ENCODE results near the gene IKZF1.

The IKZF1 gene

DNA sequence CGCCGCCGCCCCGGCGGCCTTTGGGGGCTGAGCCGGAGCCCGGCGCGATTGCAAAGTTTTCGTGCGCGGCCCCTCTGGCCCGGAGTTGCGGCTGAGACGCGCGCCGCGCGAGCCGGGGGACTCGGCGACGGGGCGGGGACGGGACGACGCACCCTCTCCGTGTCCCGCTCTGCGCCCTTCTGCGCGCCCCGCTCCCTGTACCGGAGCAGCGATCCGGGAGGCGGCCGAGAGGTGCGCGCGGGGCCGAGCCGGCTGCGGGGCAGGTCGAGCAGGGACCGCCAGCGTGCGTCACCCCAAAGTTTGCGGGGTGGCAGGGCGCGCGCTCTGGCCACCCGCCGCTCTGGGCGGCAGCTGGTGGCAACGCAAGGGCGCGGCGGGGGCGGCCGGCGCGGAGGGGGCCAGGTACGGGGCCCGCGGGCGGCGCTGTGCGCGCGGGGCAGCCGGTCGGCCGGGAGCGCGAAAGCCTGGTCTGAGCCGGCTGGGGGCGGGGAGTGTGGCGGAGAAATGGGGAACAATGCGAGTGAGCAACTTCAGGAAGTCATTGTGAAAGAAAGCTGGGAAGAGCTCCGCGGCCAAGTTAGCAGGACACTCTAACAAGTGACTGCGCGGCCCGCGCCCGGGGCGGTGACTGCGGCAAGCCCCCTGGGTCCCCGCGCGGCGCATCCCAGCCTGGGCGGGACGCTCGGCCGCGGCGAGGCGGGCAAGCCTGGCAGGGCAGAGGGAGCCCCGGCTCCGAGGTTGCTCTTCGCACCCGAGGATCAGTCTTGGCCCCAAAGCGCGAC is at the start of gene IKZF1:
Gene IKZF1, plus strand, starts transcription at position 588 of the 782 bp plus-strand sequence. CDS start 14,346 bp downstream, outside the sequence.
- DNase-seq = peak; percentile 76

DNA sequence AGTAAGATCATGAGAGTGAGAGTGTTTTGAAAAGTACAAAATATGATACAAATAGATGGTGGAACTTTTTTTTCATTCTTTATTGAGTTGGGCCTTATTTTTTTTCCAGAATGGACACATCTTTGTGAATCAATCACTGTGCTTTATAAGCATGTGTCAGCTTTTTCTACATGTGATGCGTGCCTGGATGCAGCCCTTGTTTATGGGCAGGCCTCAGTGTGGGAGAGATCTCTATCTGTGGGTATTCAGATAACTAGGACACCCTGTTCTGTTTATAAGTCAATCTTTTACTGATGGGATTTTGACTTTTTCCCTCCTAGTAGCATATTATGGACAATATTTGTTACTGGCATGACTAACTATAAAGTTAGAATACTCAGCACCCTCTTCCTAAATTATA is 42.9 kb upstream of the IKZF1 start:
- DNase-seq = no peak

DNA sequence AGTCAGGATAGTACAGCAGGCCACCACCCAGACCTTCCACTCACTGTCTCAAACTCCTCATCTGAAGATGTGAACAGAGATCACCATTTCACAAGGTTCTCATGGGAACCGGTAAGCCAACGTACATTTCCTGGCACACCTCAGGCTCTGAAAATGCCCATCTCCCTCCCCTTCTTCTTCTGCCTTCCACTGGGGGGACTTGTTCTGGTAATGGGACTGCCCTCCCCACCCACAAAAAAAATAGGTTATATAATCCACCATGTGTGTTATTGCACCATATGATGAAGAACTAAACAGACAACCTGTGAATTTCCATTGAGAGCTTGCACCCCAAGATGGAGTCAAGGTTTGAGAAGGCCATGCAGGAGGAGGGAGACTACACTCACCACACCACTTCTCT is 42.1 kb upstream of the IKZF1 start:
- DNase-seq = no peak

DNA sequence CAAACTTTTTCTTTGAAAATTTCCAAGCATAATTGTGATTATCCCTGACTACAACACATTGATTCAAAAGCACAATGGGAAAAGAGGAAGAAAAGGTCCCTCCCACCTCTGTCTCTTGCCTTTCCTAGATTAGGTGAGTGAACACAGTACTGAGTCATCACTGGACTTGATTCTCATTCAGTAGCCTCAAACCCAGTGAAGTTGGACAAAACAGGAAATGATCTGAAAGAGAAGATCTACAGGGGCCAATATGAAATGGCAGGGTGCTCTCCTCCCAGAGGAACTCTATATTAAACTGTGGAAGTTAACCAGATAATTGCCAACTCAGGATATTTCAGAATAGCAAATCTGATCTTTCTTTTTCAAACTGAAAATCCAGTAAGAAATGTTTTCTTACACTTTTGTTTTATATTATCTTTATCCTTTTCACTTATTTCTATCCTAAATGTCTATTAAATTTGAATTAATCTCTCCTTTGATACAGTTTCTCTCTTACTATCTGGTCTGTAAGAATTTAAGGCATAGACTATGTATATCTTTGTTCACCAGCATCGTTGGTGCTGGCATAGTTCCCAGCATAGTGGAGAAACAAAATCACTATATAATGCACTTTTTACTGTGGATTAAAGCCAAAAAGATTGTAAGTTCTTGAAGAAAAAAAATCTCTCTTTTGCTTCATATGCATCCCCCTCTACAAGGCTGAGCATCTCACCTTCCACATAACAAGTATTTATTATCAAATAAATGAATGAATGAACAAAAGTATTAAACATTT is 41.4 kb upstream of the IKZF1 start:
- peak; percentile 77 for DNase-seq

DNA sequence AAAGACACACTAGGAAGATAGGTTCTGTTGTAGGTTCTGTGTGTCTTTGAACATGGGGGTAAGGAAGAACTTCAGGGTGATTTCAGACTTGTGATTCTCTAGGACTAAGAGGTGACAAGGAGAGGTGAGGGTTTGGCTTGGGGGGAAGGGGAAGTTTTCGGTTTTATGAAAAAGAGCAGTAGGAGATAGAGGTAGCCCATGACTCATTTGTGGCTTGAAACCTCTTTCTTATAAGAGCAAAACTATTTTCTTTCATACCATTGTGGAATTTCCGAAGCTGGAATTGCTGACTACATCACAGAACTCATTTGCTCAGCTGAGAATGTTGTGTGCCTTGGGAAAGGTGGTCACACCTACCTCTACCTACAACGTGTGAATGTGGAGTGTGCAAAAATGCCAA is 39.6 kb upstream of the IKZF1 start:
- DNase-seq = no peak

DNA sequence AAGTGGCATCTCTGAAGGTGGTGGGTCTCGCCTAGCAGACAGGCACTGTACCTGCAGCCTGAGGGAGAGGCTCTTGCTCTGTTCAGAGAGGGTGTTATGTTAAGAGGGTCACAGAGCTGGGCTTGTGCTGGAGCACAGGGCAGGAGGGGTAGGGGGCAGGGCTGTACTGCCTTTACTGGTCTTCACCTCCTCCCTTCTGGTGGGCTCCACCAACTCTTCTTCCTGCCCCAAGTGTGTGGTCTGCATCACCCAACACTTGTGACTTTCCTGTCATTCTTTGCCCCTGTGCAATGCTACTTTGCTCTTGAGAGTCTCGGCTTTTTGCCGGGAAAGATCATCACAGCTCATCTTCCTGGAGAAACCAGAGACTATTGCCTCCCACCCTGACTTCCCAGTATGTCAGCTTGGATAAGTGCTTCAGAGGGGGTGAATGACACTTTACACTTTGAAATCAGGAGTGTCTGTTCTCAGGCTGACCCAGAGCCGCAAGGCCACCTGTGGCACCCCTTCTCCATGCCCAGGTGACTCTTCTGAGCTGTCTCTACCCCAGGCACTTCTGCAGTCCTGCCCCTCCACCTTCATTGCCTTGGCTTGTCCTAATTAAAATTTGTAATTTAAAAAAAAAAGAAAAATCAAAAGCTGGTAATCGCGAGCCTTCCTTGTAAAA is 38.4 kb upstream of the IKZF1 start:
- DNase-seq = no peak

DNA sequence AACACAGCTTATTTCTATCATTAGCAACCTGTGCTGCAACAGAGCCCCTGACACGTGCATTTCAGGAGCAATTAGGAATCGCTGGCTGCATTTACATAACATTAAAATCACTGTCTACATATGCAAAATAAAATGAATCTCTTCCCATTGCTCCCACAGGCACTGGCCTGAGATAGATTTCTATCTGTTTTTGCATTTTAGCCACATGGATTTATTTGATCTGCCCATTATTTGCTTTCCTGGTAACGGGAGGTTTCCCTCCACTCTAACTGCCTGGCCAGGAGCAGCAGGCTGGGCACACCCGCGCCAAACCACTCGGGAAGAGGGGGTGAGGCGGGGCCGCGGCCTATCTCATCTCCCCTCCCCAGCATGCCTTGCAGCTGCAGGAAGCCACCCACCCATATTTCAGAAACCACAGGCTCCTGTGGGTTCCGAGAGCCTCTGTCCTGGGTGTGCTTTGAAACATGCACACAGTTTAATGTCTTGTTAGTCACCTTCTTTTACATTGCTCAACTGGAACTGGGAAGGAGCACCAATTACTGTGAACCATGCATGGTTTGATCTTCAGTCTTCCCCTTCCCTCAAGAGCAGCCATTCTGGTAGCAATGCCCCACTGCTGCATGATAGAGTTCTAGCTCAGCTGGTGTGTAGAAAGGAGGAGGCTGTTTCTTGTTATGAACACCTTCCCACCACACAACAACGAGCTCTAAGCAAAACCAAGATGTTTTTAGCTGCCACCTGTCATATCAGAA is 37.7 kb upstream of the IKZF1 start:
- DNase-seq = peak; percentile 75

DNA sequence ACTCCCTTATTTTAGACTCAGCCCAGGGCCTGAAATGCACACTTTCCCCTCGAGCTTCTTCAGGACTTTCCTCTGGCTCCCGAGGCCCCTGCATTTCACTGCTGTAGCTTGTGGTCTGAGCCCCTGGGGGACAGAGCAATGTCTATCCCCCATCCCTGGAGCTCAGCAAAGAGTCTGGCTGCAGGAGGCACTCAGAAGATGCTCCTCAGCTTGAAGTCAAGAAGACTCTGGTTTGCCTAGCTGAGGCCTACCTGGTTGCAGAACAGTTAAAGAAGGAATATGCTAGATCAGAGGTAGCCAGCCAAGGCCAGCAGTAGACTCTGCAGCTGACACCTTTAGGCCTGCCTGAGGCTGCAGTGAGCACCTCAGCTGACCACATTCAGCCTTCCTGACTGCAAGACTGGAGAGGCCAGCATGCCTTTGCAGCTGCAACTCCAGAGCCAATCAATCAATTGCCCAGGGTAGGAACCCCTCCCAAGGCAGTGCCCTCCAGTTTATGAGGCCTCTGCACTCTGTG is 36.9 kb upstream of the IKZF1 start:
- DNase-seq = no peak

DNA sequence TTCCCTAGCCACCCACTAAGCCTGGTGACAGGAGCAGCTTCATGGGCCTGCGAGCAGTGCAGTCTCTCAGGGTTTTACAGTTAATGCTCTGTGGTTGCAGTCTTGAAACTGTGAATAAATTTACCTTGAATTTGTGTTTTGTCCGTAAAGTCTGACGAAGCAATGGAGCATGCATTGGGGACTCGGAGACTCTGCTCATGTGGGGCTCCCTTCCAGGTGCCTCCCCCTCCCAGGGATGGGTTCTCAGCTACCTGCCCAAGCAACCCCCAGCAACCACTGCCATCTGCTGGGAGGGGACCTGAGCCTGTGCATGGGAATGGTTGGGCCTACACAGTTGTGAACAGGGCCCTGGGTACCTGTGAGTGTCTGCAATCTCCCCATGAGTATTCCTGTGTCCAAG is 36.3 kb upstream of the IKZF1 start:
- DNase-seq = no peak

DNA sequence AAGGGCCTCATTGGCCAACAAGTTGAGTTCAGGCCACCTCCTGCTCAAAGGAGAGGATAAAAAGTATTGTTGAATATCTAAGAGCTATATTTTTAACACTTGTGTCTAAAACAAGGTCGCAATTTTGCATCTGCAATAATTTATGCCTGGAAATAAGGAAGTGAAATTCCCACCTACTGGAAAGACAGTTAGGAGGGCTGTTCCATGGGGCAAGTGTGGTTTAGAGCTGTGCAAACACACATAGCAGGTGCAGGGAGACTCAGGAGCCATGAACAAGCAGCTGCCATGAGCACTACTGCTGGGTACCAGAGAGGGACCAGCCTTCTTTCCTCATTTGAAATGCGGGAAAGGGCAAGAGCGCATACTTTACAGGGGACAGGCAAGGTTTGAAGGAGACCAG is 35.5 kb upstream of the IKZF1 start:
- DNase-seq = no peak

DNA sequence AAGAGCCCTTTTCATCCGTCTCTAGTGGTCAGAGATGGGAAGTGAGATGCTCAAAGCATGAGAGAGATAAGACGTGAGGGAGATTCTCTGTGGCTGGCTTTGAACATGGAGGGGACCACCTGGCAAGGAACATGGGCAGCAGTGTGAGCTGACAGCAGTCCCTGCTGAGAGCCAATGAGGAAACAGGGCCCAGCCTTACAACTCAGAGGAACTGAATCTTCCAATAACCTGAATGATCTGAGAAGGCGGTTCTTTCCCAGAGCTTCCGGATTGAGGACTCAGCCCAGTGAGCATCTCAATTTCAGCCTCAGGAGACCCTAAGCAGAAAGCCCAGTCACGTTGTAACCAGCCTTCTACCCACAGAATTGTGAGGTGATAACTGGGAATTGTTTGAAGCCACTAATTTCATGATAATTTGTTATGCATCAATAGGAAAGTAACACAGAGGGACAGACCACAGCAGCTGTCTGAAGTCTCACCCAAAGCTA is 33.9 kb upstream of the IKZF1 start:
- DNase-seq = no peak

DNA sequence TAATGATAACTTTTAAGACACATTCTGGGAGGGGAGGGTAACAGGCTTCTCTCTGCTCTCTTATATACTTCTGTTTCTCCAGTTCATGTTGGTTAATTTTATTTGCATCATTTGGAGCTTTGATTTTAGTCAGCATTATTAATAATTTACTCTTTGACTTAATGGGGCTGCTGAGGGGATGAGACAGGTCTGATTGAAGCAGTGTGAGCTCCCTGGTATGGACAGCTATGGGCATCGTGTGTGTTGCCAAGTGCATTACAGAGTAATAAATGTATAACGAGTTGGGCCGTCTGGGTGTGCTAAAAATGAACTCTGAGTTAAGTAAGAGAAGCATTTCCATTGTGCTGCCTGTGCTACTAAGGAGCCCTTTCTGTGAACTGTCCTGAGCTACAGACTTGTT is 31.7 kb upstream of the IKZF1 start:
- DNase-seq = no peak

DNA sequence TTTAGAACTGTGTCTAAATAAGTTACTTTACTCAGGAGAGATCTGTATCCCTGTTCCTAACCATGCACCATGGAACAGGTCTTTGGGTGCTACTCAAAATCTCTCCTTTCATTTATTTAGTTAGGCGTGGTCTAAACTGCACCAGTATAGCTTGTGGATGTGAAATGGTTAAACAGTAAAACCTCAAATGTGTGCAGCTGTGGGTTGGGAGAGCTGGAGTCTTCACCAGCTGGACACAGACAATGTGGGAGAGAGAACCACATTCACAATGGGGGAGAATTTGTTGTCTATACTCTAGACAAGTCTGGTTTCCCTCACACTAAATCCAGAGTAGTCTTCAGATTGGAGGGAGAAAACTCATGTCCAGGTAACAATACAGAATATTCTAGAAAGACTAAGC is 31.2 kb upstream of the IKZF1 start:
- no peak for DNase-seq

DNA sequence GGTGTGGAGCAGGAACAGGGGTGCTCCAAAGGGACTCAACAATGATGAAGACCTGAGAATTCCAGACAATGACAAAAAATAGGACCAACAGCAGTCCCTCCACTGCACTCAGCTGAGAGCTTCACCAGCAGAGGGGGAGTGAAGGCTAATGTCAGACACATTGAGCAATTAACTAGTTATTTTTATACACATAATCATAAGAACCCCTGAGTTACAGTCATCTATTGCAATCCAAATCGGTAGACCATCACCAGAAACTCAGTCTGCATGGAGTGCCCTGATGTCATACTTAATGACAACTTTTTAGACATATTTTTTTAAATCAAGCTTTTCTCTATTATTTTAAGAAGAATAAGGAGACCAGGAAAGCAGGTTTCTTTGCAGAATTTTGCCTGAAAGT is 30.6 kb upstream of the IKZF1 start:
- no peak for DNase-seq

DNA sequence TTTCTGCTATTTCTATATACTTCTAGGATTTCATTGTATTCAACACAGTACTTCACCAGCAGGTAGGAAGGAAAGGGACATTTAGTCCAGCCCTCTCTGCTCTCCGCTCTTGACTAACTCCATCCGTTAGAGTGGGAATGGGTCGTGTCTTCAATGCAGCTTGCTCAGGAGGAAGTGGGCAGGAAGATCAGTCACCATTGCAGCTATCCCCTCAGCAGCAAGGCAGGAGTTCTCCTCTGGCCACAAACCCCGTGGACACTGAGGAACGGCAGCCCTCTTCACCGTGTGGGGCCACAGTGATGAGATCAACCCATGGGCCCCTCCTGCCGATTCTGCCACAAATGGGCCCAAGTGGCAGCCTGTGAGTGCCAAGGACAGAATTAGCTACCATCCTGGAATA is 30.2 kb upstream of the IKZF1 start:
- no peak for DNase-seq

DNA sequence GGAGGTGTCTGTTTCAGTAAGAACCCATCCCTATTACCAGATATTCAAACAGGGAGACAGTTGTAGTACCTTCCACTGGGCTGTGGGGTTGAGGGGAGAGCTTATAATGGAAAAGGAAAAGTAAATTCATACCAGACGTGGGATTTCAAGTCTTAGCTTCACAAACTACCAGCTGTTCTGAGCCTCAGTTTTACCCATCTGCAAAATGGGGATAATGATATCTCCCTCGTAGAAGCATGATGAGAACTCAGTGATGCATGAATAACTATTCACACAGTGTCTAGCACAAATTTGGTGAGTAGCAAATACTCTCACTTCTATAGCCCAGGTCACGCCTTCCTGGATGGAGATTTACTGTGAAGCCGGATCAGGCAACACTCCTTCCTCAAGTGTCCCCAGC is 29.1 kb upstream of the IKZF1 start:
- no peak for DNase-seq

DNA sequence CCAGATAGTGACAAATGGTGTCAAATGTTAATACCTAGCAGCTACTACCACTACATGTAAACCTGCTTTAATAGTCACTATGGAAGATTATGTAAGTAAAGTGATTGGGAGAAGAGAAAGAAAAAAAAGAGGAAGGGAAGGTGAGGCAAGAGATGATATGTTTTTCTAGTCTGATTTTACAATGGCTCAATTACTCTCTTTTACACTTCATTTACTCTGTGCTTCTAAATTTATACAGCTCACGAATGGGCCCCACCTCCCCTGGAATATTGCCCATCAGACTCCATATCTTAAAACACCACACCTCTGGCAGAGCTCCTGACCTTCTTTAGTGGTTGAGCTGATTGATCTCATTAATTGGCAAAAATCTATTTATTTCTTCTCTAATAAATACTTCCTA is 28.0 kb upstream of the IKZF1 start:
- peak; percentile 76 for DNase-seq

DNA sequence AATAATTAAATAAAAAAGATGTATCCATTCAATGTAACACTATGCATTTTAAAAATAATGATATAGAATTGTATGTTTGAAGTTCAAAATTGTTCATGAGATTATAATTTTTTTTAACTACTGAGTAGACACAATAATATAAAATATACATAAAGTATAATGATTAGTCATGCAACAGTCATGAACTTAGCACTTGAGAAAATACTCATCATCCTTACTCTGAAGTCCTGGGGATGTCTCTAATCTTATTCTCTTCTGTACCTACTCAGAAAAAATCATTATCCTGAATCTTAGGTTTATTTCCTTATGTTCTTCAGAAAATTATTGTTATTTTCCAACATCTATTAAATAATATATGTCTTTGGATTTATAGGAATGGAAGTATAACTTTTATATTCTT is 26.4 kb upstream of the IKZF1 start:
- DNase-seq = no peak

DNA sequence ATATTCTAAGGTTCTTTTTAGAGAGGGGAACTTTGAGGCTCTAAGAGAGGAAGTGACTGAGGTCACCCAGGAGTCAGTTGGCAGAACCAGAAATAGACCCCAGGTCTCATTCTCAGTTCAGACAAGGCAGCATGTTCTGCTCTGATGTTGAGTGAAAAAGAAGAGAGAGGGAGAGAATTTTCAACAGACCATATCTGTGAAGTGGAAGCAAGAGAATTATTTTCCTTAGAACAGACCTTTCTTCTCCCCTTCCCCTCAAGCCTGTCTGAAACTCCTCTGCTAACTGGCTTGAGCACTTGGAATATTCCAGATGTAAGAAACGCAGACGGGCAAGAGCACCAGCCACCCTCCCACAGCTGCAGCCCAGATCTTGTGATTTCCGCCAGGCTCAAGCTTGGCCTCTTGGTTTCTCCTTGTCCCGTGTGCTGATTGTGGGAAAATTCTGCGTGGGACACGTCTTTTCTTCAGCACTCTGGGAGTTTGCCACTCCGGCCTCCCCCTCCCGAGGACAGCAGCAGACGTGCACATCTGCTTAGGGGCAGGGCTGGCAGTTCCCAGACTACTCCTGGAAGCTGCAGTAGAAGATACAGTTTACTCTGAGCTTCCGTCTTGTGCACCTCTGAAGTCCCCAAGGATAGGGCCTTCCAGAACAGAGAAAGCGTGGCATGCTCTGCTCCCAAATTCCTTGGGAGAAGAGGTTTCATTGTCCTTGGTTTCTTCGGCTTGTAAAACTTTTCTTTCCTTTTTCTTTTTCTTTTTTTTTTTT is 22.7 kb upstream of the IKZF1 start:
- DNase-seq = no peak

DNA sequence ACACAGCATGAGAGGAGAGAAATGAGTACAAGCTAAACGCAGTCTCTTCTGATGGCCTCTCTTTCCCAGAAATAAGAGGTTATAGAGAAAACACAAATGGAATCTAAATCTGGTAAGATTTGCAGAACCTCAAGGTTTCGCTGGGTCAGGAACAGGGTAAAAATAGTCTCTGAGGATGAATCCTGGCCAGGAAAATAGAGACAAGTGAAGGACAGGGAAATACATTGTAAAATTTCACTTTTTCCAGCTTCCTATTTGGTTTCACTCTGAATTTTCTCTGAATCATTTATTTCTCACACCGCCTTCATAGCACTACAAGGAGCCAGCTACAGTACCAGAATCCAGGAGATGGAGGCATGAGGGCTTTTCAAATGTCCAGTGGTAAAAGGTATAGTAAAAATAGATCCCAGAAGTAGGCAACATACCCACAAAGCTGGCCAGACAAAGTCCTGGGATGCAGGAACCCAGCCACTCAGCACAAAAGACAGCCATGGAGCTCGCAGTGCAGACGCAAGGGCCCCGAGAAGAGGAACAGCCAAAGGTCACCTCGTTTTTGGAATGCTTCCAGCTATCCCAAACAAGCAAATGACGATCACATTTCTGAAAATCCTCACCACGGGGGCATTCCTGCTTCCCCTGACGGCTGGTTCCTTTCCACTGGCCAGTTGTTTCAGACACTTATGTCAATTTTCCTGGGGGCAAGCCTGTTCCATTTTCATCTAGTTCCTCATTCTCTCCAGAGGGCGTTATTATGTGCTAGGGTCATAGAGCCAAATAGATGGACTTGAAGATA is 21.5 kb upstream of the IKZF1 start:
- no peak for DNase-seq

DNA sequence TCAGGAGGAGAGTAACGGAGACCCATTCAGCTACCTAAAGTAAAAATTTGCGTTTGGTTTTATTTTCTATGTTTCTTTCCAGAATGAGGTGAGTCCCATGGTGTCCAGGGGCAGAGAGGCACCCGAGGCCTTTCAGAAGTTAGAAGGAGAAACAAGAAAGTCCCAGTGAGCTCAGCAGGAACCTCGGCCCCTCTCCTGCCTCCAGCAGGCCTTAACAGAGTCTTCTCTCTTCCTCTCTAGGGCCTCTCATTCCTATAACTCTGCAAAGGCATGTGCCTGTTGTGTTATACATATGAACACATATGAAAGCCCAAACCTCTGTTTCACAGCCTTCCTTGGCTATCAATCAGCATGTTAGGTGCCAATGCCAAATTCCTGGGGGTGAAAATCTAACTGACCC is 20.8 kb upstream of the IKZF1 start:
- no peak for DNase-seq
